Measurements from ENCODE around the gene MAP3K3.
"Not testable (repeated sequence)": the region's sequence is repeated elsewhere in the genome, so short reads cannot be mapped to it uniquely, and the experiment has no call there.

The MAP3K3 gene

GRCh38 chr17:63720194-63720593, 98.0 kb downstream of the MAP3K3 start:
- not testable (repeated sequence) for H3K4me3 ChIP-seq (ENCODE audit: low read length); H3K36me3 ChIP-seq (ENCODE audit: control insufficient read depth, low read depth, low read length); H3K27me3 ChIP-seq (ENCODE audit: control insufficient read depth, insufficient read depth, low read length); H3K9ac ChIP-seq (ENCODE audit: low read length); H3K4me1 ChIP-seq (ENCODE audit: control insufficient read depth, low read depth, low read length); H3K9me3 ChIP-seq (ENCODE audit: control insufficient read depth, low read depth, low read length); H3K27ac ChIP-seq (ENCODE audit: low read length)

DNA sequence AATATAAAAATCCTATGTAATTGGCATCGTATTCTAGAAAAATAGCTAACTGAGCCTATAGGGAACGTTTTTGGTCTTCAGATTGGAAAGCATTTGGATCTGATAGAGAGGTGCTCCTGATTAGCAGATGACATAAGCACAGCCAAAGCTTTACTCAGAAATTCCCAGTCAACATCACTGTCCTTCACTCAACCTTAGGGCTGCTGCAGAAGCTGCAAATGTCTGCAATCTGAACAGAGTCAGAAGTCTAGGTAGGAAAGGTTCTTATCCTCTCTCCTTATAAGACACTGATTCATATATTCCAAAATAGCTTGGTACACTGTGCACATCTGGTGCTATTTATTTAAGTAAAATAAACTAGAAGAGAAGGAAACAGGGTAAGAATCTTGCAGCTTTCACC, 100.2 kb downstream of the MAP3K3 start:
- peaks cover 10% of the 10 kb centered on the region for H3K36me3 ChIP-seq (ENCODE audit: control insufficient read depth, low read depth, low read length)
- H3K9me3 ChIP-seq (ENCODE audit: control insufficient read depth, low read depth, low read length) = no peaks in the 10 kb centered on the region
- H3K27me3 ChIP-seq (ENCODE audit: control insufficient read depth, insufficient read depth, low read length) = no peaks in the 10 kb centered on the region
- no peaks in the 10 kb centered on the region for H3K4me1 ChIP-seq (ENCODE audit: control insufficient read depth, low read depth, low read length)
- no peak overlapping the region for H3K4me3 ChIP-seq (ENCODE audit: low read length)
- H3K9ac ChIP-seq (ENCODE audit: low read length) = no peak overlapping the region
- H3K27ac ChIP-seq (ENCODE audit: low read length) = no peak overlapping the region

GRCh38 chr17:63735691-63736090, 113.5 kb downstream of the MAP3K3 start:
- no peaks in the 10 kb centered on the region for H3K27me3 ChIP-seq (ENCODE audit: control insufficient read depth, insufficient read depth, low read length)
- no peaks in the 10 kb centered on the region for H3K9me3 ChIP-seq (ENCODE audit: control insufficient read depth, low read depth, low read length)
- H3K4me1 ChIP-seq (ENCODE audit: control insufficient read depth, low read depth, low read length) = peaks cover 5% of the 10 kb centered on the region
- H3K9ac ChIP-seq (ENCODE audit: low read length) = no peak overlapping the region
- no peak overlapping the region for H3K27ac ChIP-seq (ENCODE audit: low read length)
- no peaks in the 10 kb centered on the region for H3K36me3 ChIP-seq (ENCODE audit: control insufficient read depth, low read depth, low read length)
- H3K4me3 ChIP-seq (ENCODE audit: low read length) = no peak overlapping the region

GRCh38 chr17:63740464-63741142, 118.4 kb downstream of the MAP3K3 start:
- Histone ChIP-seq H3K9me3 (ENCODE audit: control insufficient read depth, low read depth, low read length) (no peaks in the 10 kb centered on the region), H3K4me1 (ENCODE audit: control insufficient read depth, low read depth, low read length) (peaks cover 7% of the 10 kb centered on the region), H3K36me3 (ENCODE audit: control insufficient read depth, low read depth, low read length) (peaks cover 3% of the 10 kb centered on the region), H3K4me3 (ENCODE audit: low read length) (peak overlapping the region; percentile 65), H3K9ac (ENCODE audit: low read length) (peak overlapping the region; percentile 85), H3K27ac (ENCODE audit: low read length) (peak overlapping the region; percentile 3), H3K27me3 (ENCODE audit: control insufficient read depth, insufficient read depth, low read length) (no peaks in the 10 kb centered on the region)

DNA sequence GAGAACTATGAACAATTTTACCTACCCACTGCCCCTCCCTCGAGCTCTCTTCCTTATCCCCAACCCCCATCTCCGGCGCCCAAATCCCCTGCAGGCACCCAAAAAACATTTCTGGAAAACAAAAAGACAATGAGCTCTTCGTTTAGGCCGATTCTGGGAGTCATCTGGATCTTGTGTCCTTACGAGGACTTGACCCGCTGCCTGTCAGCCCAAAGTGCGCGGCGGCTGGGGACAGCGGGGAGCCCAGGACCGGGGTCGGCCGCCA, 118.9 kb downstream of the MAP3K3 start:
- peaks cover 7% of the 10 kb centered on the region for H3K4me1 ChIP-seq (ENCODE audit: control insufficient read depth, low read depth, low read length)
- peak overlapping the region; percentile 3 for H3K27ac ChIP-seq (ENCODE audit: low read length)
- H3K9ac ChIP-seq (ENCODE audit: low read length) = peak overlapping the region; percentile 85
- no peaks in the 10 kb centered on the region for H3K27me3 ChIP-seq (ENCODE audit: control insufficient read depth, insufficient read depth, low read length)
- H3K36me3 ChIP-seq (ENCODE audit: control insufficient read depth, low read depth, low read length) = peaks cover 7% of the 10 kb centered on the region
- H3K9me3 ChIP-seq (ENCODE audit: control insufficient read depth, low read depth, low read length) = no peaks in the 10 kb centered on the region
- H3K4me3 ChIP-seq (ENCODE audit: low read length) = peak overlapping the region; percentile 65

GRCh38 chr17:63741408-63742173, 119.4 kb downstream of the MAP3K3 start, which contains the start of gene STRADA:
STRADA (minus strand) TSS chr17:63741799; CDS start chr17:63728369, 13,430 bp downstream.
- Histone ChIP-seq H3K9me3 (ENCODE audit: control insufficient read depth, low read depth, low read length) (no peaks in the 10 kb centered on the region), H3K4me3 (ENCODE audit: low read length) (peak within 1 kb of the TSS; percentile 65), H3K36me3 (ENCODE audit: control insufficient read depth, low read depth, low read length) (peaks cover 10% of the 10 kb centered on the region), H3K9ac (ENCODE audit: low read length) (peak within 1 kb of the TSS; percentile 85), H3K4me1 (ENCODE audit: control insufficient read depth, low read depth, low read length) (peaks cover 7% of the 10 kb centered on the region), H3K27me3 (ENCODE audit: control insufficient read depth, insufficient read depth, low read length) (no peaks in the 10 kb centered on the region), H3K27ac (ENCODE audit: low read length) (peak within 1 kb of the TSS; percentile 83)

Measured in iPS-18a (cell line).